ENCODE results near the gene ACOX3. TPM values are rescaled to one million over a fixed set of nuclear protein-coding genes. Genes with fewer than 3 reads are reported as not detected.

ACOX3 gene
- total and polyA plus RNA-seq, 2 of the 8 experiments (the other 6 are each of a cell fraction or from before 2014, with no cell fraction given): 2.5 to 9.9 TPM

GRCh38 chr4:8464381-8464780, 23.9 kb upstream of the ACOX3 start:
- 97% methylated on average over 14 of the region's 14 CpGs; no CpG with 5 or more reads in 1 of the 2 experiments for WGBS, 2 experiments (ENCODE audit: extremely low coverage in 1 of 2, insufficient coverage in 1 of 2, insufficient read length in 1 of 2, insufficient replicate concordance in 2 of 2, low coverage in 1 of 2, low lambda C conversion rate in 2 of 2, missing lambda C conversion rate in 1 of 2)
- Histone ChIP-seq H2AK5ac (ENCODE audit: low read depth, low read length) (no peak overlapping the region), H3K23me2 (ENCODE audit: low read depth, low read length) (no peaks in the 10 kb centered on the region), H2BK5ac (ENCODE audit: low read depth, low read length) (no peak overlapping the region), H3K79me2 (ENCODE audit: control insufficient read depth in 1 of 2, insufficient read depth in 2 of 2, low read length in 2 of 2) (no peaks in the 10 kb centered on the region), H3K4me1 (replicated peaks in 1 of 4; ENCODE audit: control insufficient read depth in 3 of 4, insufficient read depth in 4 of 4, low read length in 3 of 4) (peaks cover 0 to 5% (median 2%) of the 10 kb centered on the region in 4 experiments; a peak in 2 of 7 replicates), H4K5ac (ENCODE audit: insufficient read length, low read depth, low read length) (no peak overlapping the region), H2BK12ac (ENCODE audit: low read depth, low read length) (no peak overlapping the region), H3K23ac (ENCODE audit: insufficient read length) (no peak overlapping the region), H3K79me1 (ENCODE audit: low read depth, low read length) (no peaks in the 10 kb centered on the region; the same call in 1 of the 2 replicates), H3K27me3 (replicated peaks in 1 of 4; ENCODE audit: control insufficient read depth in 3 of 4, extremely low read depth in 1 of 4, insufficient read depth in 3 of 4, low read length in 3 of 4) (no peaks in the 10 kb centered on the region), H3K4ac (replicated peaks; ENCODE audit: insufficient read length, low read depth, low read length) (no peak overlapping the region), H4K8ac (ENCODE audit: extremely low read depth, insufficient read depth, low read length) (no peak overlapping the region), H2BK20ac (ENCODE audit: low read length) (no peak overlapping the region), H4K91ac (replicated peaks; ENCODE audit: insufficient read length, low read length) (no peak overlapping the region), H2BK120ac (replicated peaks; ENCODE audit: low read depth, low read length) (no peak overlapping the region), H3K4me2 (ENCODE audit: insufficient read depth in 1 of 2, low read depth in 2 of 2, low read length in 2 of 2) (no peak overlapping the region), H3K4me3 (ENCODE audit: extremely low read depth in 1 of 4, insufficient read depth in 2 of 4, low read depth in 3 of 4, low read length in 4 of 4) (no peak overlapping the region), H2AFZ (ENCODE audit: low read length) (no peak overlapping the region), H3K56ac (replicated peaks; ENCODE audit: insufficient read length, low read depth, low read length) (no peak overlapping the region), H3K9ac (replicated peaks in 1 of 4; ENCODE audit: extremely low read depth in 1 of 4, low read depth in 3 of 4, low read length in 3 of 4) (no peak overlapping the region), H3K14ac (ENCODE audit: insufficient read length) (no peak overlapping the region), H3K36me3 (ENCODE audit: control insufficient read depth in 2 of 4, insufficient read depth in 4 of 4, low read length in 3 of 4) (peaks cover 2 to 19% (median 11%) of the 10 kb centered on the region in 4 experiments; a peak in 5 of 8 replicates), H3K18ac (ENCODE audit: extremely low read depth, low read length) (no peak overlapping the region), H3K27ac (ENCODE audit: low read depth, low read length) (no peak overlapping the region), H3K9me3 (ENCODE audit: insufficient read depth in 2 of 2, low read depth in 1 of 2, low read length in 1 of 2) (no peaks in the 10 kb centered on the region), H4K20me1 (replicated peaks in 1 of 2; ENCODE audit: control insufficient read depth in 1 of 2, insufficient read depth in 2 of 2, low read length in 2 of 2) (peaks cover 0 to 4% of the 10 kb centered on the region in 2 experiments), H2BK15ac (ENCODE audit: low read length) (no peak overlapping the region)
- TF ChIP-seq TEAD4 (IDR thresholded peaks at IDR 0.05; ENCODE audit: low read depth, low read length): no peak
- no peak for TF ChIP-seq SP2 (IDR thresholded peaks at IDR 0.05; ENCODE audit: low read length)
- TF ChIP-seq EP300 (IDR thresholded peaks at IDR 0.05; ENCODE audit: borderline replicate concordance in 1 of 2, low read depth in 2 of 2, low read length in 2 of 2): no peak
- no peak for TF ChIP-seq GTF2F1 (IDR thresholded peaks at IDR 0.05; ENCODE audit: borderline replicate concordance, low read depth, low read length)
- no peak for TF ChIP-seq SUZ12 (IDR thresholded peaks at IDR 0.05; ENCODE audit: low read length)
- no peak for TF ChIP-seq HDAC6 (IDR thresholded peaks at IDR 0.05; ENCODE audit: low read depth, low read length)
- TF ChIP-seq BCL11A (IDR thresholded peaks at IDR 0.05; ENCODE audit: low read depth in 2 of 2, low read length in 2 of 2): no peak
- TF ChIP-seq RXRA (IDR thresholded peaks at IDR 0.05; ENCODE audit: insufficient read depth, low read depth, low read length): no peak
- DNase-seq (ENCODE audit: low read depth in 1 of 2, low spot score in 2 of 2) (no peak), FAIRE-seq (no peak)
- POLR2A ChIA-PET (ENCODE audit: partially characterized antibody): interaction anchor here (0.6 to 1.2 kb wide), 3 partner anchors 13 to 146 kb away, joined by 3 to 4 read pairs (median 4); no protein-coding TSS in a partner anchor
- CTCF ChIA-PET (ENCODE audit: partially characterized antibody): interaction anchor here (0.7 to 2.2 kb wide), 6 partner anchors 10 to 143 kb away, joined by 3 to 8 read pairs (median 4); no protein-coding TSS in a partner anchor
